NCI-H1417 (cell line): Measurements from ENCODE around the gene SLC2A10.

ENCODE experiments used
- DNase-seq, 3 experiments: peaks; one replicate each; lab custom pipeline; 2025; lab: John Stamatoyannopoulos, UW

The SLC2A10 gene

GRCh38 chr20:46703435-46703834 lies 6.0 kb upstream of the SLC2A10 start:
- no peak for DNase-seq

- no peak for DNase-seq
Measured at GRCh38 chr20:46704714-46705377, 4.6 kb upstream of the SLC2A10 start.

- DNase-seq, result no peak
Measured at GRCh38 chr20:46705378-46705729, 4.1 kb upstream of the SLC2A10 start.

GRCh38 chr20:46706242-46706641 lies 3.2 kb upstream of the SLC2A10 start:
- DNase-seq, result no peak

- DNase-seq, result no peak
Measured at GRCh38 chr20:46708172-46708860, 1.1 kb upstream of the SLC2A10 start.

- DNase-seq, result no peak
Measured at GRCh38 chr20:46709055-46709458, 392 bp upstream of the SLC2A10 start.

GRCh38 chr20:46710153-46710913 lies 884 bp downstream of the SLC2A10 start:
- no peak for DNase-seq

- DNase-seq, result no peak
Measured at GRCh38 chr20:46712056-46712636, 2.7 kb downstream of the SLC2A10 start.

GRCh38 chr20:46713957-46714834 lies 4.7 kb downstream of the SLC2A10 start:
- no peak for DNase-seq

- DNase-seq, result no peak
Measured at GRCh38 chr20:46715292-46715756, 5.9 kb downstream of the SLC2A10 start.

GRCh38 chr20:46717818-46718541 lies 8.5 kb downstream of the SLC2A10 start:
- no peak for DNase-seq

GRCh38 chr20:46720019-46720418 lies 10.6 kb downstream of the SLC2A10 start:
- no peak for DNase-seq

- no peak for DNase-seq
Measured at GRCh38 chr20:46720776-46721425, 11.5 kb downstream of the SLC2A10 start.

- no peak for DNase-seq
Measured at GRCh38 chr20:46721476-46721875, 12.0 kb downstream of the SLC2A10 start.

- DNase-seq, result no peak
Measured at GRCh38 chr20:46722450-46722849, 13.0 kb downstream of the SLC2A10 start.

GRCh38 chr20:46723039-46723438 lies 13.6 kb downstream of the SLC2A10 start:
- DNase-seq, result no peak

- DNase-seq, result no peak
Measured at GRCh38 chr20:46724343-46724959, 15.0 kb downstream of the SLC2A10 start.

GRCh38 chr20:46725186-46726165 lies 16.0 kb downstream of the SLC2A10 start:
- no peak for DNase-seq

- DNase-seq, result no peak
Measured at GRCh38 chr20:46731770-46732169, 22.3 kb downstream of the SLC2A10 start.
